LNCaP clone FGC (cell line): ENCODE results near the gene VAT1L.

Experiments used
- DNase-seq: peaks from one replicate; pipeline ENCODE4 v3.0.0-alpha.2; 2011; ENCODE audit warnings: low read depth
- H3K4me3 ChIP-seq: 2 replicates; pipeline ENCODE4 v1.5.1; 2011; ENCODE audit warnings: mild to moderate bottlenecking, low read depth, low read length, control low read depth
- TF ChIP-seq, protein P1 (sequence below): IDR thresholded peaks from 2 replicates; pipeline ENCODE4 v1.5.1; 2012; ENCODE audit warnings: mild to moderate bottlenecking; ENCODE audit not compliant: control insufficient read depth, insufficient read depth; ENCODE audit errors: extremely low read depth

Gene VAT1L

GRCh38 chr16:77956231-77956630, 167.9 kb downstream of the VAT1L start:
- no peak for DNase-seq
- TF ChIP-seq, protein P1, sequence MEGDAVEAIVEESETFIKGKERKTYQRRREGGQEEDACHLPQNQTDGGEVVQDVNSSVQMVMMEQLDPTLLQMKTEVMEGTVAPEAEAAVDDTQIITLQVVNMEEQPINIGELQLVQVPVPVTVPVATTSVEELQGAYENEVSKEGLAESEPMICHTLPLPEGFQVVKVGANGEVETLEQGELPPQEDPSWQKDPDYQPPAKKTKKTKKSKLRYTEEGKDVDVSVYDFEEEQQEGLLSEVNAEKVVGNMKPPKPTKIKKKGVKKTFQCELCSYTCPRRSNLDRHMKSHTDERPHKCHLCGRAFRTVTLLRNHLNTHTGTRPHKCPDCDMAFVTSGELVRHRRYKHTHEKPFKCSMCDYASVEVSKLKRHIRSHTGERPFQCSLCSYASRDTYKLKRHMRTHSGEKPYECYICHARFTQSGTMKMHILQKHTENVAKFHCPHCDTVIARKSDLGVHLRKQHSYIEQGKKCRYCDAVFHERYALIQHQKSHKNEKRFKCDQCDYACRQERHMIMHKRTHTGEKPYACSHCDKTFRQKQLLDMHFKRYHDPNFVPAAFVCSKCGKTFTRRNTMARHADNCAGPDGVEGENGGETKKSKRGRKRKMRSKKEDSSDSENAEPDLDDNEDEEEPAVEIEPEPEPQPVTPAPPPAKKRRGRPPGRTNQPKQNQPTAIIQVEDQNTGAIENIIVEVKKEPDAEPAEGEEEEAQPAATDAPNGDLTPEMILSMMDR, result no peak
- H3K4me3 ChIP-seq, result no peak overlapping the region

DNA sequence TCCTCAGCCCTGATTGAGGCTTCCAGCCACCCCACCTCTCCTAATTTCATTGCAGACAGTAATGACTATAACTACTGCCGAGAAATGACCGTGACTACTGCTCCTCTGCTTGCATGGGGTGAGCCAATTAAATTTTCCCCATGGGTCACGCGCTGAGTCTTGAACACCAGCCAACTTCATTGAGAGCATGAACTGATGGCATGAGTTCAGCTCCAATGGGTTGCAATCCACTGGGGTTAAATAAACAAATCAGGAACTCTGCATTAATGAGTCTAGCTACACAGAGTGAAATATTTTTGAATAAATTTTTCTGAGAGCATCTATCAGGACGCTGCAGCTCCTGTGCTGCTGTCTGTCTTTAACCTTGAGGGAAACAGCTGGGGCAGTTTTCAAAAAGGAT, 172.4 kb downstream of the VAT1L start:
- TF ChIP-seq, protein P1, result no peak
- no peak overlapping the region for H3K4me3 ChIP-seq
- DNase-seq, result no peak

DNA sequence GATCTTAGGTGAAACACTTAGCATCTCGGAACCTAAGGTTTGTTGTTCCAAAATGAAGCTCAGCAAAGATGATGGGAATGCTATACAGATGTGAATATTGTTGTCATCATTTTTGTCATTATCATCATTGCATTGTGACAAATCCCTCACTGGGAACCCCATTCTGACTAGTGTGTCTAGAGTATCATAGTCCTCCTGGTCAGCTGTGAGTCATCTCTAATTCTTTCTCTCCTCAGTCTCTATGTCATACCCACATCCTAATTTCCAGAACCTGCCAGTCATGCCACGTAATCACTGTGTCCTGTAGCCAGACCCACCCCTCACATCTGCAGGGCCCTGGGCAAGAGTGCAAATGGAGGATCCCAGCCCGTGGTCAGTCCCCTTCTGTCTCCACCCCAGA, 173.4 kb downstream of the VAT1L start:
- H3K4me3 ChIP-seq, result no peak overlapping the region
- no peak for DNase-seq
- TF ChIP-seq, protein P1, result no peak

- DNase-seq, result no peak
- no peak overlapping the region for H3K4me3 ChIP-seq
- TF ChIP-seq, protein P1, result no peak
These were observed 174.3 kb downstream of the VAT1L start for GRCh38 chr16:77962689-77963088.

DNA sequence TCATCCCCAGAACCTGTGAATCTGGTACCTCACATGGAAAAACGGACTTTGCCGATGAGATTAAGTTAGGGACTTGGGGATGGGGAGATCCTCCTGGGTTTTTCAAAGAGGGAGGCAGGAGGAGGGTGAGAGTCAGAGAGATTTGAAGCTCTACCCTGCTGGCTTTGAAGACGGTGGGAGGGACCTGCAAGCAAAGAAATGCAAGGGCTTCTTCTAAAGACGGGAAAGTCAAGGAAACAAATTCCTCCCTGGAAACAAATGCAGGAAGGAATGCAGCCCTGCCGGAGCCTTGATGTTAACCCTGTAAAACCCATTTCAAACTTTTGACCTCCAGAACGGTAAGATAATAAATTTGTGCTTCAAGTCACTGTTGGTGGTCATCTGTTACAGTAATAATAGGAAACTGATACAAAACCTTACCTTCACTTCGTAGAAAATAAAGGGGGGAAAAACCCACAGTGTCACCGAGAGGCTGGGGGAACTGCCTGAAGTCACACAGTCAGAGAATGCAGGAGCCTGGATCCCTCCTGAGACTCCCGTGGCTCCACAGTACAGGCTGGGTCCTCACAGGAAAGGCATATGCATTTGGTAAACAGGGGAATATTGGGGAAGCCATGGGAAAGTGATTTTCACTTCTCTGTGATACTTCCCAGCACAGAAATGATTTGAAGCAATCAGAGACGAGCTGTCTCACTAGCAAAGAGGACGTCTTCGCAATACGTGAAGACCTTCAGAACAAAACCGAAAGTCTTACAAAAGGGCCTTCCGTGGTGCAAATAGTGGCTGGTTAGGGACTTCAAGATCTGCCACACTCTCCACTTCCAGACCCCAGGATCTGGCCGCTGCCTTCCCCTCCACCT, 175.1 kb downstream of the VAT1L start:
- H3K4me3 ChIP-seq, result no peak overlapping the region
- DNase-seq, result no peak

GRCh38 chr16:77965346-77965745, 177.0 kb downstream of the VAT1L start:
- H3K4me3 ChIP-seq, result no peak overlapping the region
- TF ChIP-seq, protein P1, result no peak
- DNase-seq, result no peak

More for the DNA sequence above, 175.1 kb downstream of the VAT1L start:
- TF ChIP-seq, protein P1, result no peak
